Measurements from ENCODE around the gene TSC2.

GRCh38 chr16:2044541-2044940, 3.2 kb upstream of the TSC2 start:
- TF ChIP-seq CTCF (conservative IDR thresholded peaks at IDR 0.05) (no peak), EZH2 (IDR thresholded peaks at IDR 0.05; ENCODE audit: low read depth) (no peak)
